GM06990 (cell line): ENCODE data around the gene VPS41.
A peak's percentile ranks its signal among the peaks of the same experiment; 100 is the strongest.
"Not testable (repeated sequence)": the region's sequence is repeated elsewhere in the genome, so short reads cannot be mapped to it uniquely, and the experiment has no call there.

Source experiments
- DNase-seq: peaks from one replicate; pipeline ENCODE4 v3.0.0-alpha.2; 2011; ENCODE audit not compliant: insufficient read length; ENCODE audit errors: extremely low read depth
- H3K27me3 ChIP-seq: replicated peaks from 2 replicates; pipeline ENCODE4 v1.6.0; 2011; ENCODE audit warnings: low read length; ENCODE audit not compliant: control insufficient read depth, insufficient read depth
- H3K36me3 ChIP-seq: 2 replicates; pipeline ENCODE4 v1.5.1; 2011; ENCODE audit warnings: low read length; ENCODE audit not compliant: control insufficient read depth, insufficient read depth
- H3K4me3 ChIP-seq: replicated peaks from 2 replicates; pipeline ENCODE4 v1.5.1; 2011; ENCODE audit warnings: low read depth, mild to moderate bottlenecking, control low read depth, low read length
- CTCF ChIP-seq: IDR thresholded peaks from 2 replicates; pipeline ENCODE4 v1.5.1; 2011; ENCODE audit warnings: low read length, control low read depth, mild to moderate bottlenecking, inconsistent platforms; ENCODE audit not compliant: insufficient read depth, poor library complexity, severe bottlenecking

The VPS41 gene

GRCh38 chr7:38908759-38909335 lies at the start of gene VPS41:
Gene VPS41 (minus strand): TSS chr7:38909191. CDS start chr7:38909174, 17 bp downstream.
- TF ChIP-seq CTCF: no peak
- peak within 1 kb of the TSS; percentile 95 for H3K4me3 ChIP-seq
- H3K36me3 ChIP-seq: no peaks in the 10 kb centered on the region

GRCh38 chr7:38955892-38956291 lies 46.9 kb upstream of the VPS41 start:
- no peak overlapping the region for H3K4me3 ChIP-seq
- TF ChIP-seq CTCF: no peak
- DNase-seq: no peak
- no peaks in the 10 kb centered on the region for H3K27me3 ChIP-seq
- no peaks in the 10 kb centered on the region for H3K36me3 ChIP-seq

More at GRCh38 chr7:38908759-38909335, at the start of gene VPS41:
- DNase-seq: peak; percentile 64
- no peaks in the 10 kb centered on the region for H3K27me3 ChIP-seq

- Histone ChIP-seq H3K4me3 (no peak overlapping the region), H3K27me3 (no peaks in the 10 kb centered on the region), H3K36me3 (no peaks in the 10 kb centered on the region)
- TF ChIP-seq CTCF: no peak
- DNase-seq: no peak
These were observed 45.0 kb upstream of the VPS41 start for GRCh38 chr7:38953971-38954370.

GRCh38 chr7:38953227-38953626 lies 44.2 kb upstream of the VPS41 start:
- no peak for DNase-seq
- Histone ChIP-seq H3K27me3 (no peaks in the 10 kb centered on the region), H3K36me3 (no peaks in the 10 kb centered on the region), H3K4me3 (no peak overlapping the region)
- no peak for TF ChIP-seq CTCF

GRCh38 chr7:38951213-38951612 lies 42.2 kb upstream of the VPS41 start:
- Histone ChIP-seq H3K27me3 (no peaks in the 10 kb centered on the region), H3K4me3 (no peak overlapping the region), H3K36me3 (no peaks in the 10 kb centered on the region)
- no peak for TF ChIP-seq CTCF
- no peak for DNase-seq

GRCh38 chr7:38950309-38950708 lies 41.3 kb upstream of the VPS41 start:
- Histone ChIP-seq H3K4me3 (no peak overlapping the region), H3K36me3 (no peaks in the 10 kb centered on the region), H3K27me3 (no peaks in the 10 kb centered on the region)
- TF ChIP-seq CTCF: no peak
- no peak for DNase-seq

- not testable (repeated sequence) for DNase-seq, H3K36me3 ChIP-seq, H3K27me3 ChIP-seq
These were observed 38.5 kb upstream of the VPS41 start for GRCh38 chr7:38947541-38947940.

More at GRCh38 chr7:38947541-38947940, 38.5 kb upstream of the VPS41 start:
- H3K4me3 ChIP-seq: not testable (repeated sequence)
